Esophagus muscularis mucosa (tissue), 4 donors: ENCODE measurements around the gene TNFRSF1B. TPM values are rescaled to one million over a fixed set of nuclear protein-coding genes. Genes with fewer than 3 reads are reported as not detected.

Experiments used
- DNase-seq: peaks from one replicate; pipeline ENCODE4 v3.0.0-alpha.2; 2017; ENCODE audit errors: extremely low spot score
- H3K27ac ChIP-seq, 4 donors: fragments of 200-600 bp; sonication (generic); replicated peaks in 1 of 4; 1 replicate in 3 of 4; 2 replicates in 1 of 4; pipeline ENCODE4 v1.5.1; 2016 to 2019; ENCODE audit warnings: mild to moderate bottlenecking in 1 of 4
- H3K27me3 ChIP-seq, 4 donors: fragments of 200-600 bp; sonication (generic); one replicate each; pipeline versions ENCODE4 v1.5.1 to v1.6.0; 2016 to 2019
- H3K36me3 ChIP-seq, 4 donors: fragments of 200-600 bp; sonication (generic); one replicate each; pipeline ENCODE4 v1.5.1; 2016 to 2019
- H3K4me1 ChIP-seq, 4 donors: fragments of 200-600 bp; sonication (generic); one replicate each; pipeline ENCODE4 v1.5.1; 2016 to 2019
- H3K4me3 ChIP-seq, 4 donors: fragments of 200-600 bp; sonication (generic); 1 replicate in 2 of 4; 2 replicates in 2 of 4; pipeline ENCODE4 v1.5.1; 2016 to 2019; ENCODE audit warnings: mild to moderate bottlenecking in 4 of 4, moderate library complexity in 1 of 4
- H3K9me3 ChIP-seq, 4 donors: fragments of 200-600 bp; sonication (generic); 1 replicate in 3 of 4; 2 replicates in 1 of 4; pipeline ENCODE4 v1.5.1; 2016 to 2019
- CTCF ChIP-seq, 3 experiments: fragments of 200-600 bp in 2 of 3; fragments of 450-650 bp in 1 of 3; sonication (generic) in 2 of 3; IDR thresholded peaks; one replicate each; pipeline ENCODE4 v1.5.1; 2017 to 2019; ENCODE audit warnings: antibody characterized with exemption in 3 of 3, mild to moderate bottlenecking in 2 of 3, moderate library complexity in 1 of 3
- EP300 ChIP-seq: sonication (generic); formaldehyde crosslinking; IDR thresholded peaks from one replicate; pipeline ENCODE4 v1.6.1; 2017; ENCODE audit warnings: antibody characterized with exemption
- POLR2A ChIP-seq: fragments of 450-650 bp; IDR thresholded peaks from one replicate; pipeline ENCODE4 v1.6.1; 2017; ENCODE audit warnings: antibody characterized with exemption, moderate library complexity, mild to moderate bottlenecking, low read depth
- POLR2AphosphoS5 ChIP-seq, 2 donors: sonication (generic); formaldehyde crosslinking; IDR thresholded peaks; one replicate each; pipeline ENCODE4 v1.6.1; 2017; ENCODE audit warnings: antibody characterized with exemption in 2 of 2
- WGBS: methylation state at CpG from one replicate; pipeline ENCODE4 v1.1.5; 2018; 5-methylcytosine and 5-hydroxymethylcytosine counted together
- intact Hi-C: fragments of 100-400 bp; cut with DNase I; formaldehyde crosslinking; loops from one replicate; pipeline ENCODE4 v1.15.1; 2023
- total RNA-seq, 4 donors: library from RNA; depleted of rRNA; stranded (reverse); fragments of >200 nt; gene quantifications; one replicate each; pipeline versions ENCODE4 v1.1.0 to v1.2.1, GENCODE V29; 2016

The TNFRSF1B gene
- total RNA-seq, 4 donors from 2014 or later: 15.4 to 55.5 (median 32.4) TPM

GRCh38 chr1:12229835-12230548 lies 63.2 kb downstream of the TNFRSF1B start, which contains the start of gene VPS13D:
TSS of gene VPS13D (plus strand) at chr1:12230030. CDS start at chr1:12234267, 4,237 bp downstream.
- intact Hi-C loops: no loop called here
- H3K36me3 ChIP-seq: peaks cover 0 to 10% (median 7%) of the 10 kb centered on the region in 4 donors
- peaks cover 15 to 24% (median 22%) of the 10 kb centered on the region in 4 donors for H3K4me1 ChIP-seq
- no peak for DNase-seq
- H3K4me3 ChIP-seq: peak within 1 kb of the TSS; percentile 78 to 100 (median 98)
- peak; percentile 64 to 72 for TF ChIP-seq POLR2AphosphoS5 (IDR thresholded peaks at IDR 0.05)
- TF ChIP-seq CTCF (IDR thresholded peaks at IDR 0.05): peak; percentile 94 to 96 (median 96)
- no peak for TF ChIP-seq EP300
- H3K9me3 ChIP-seq: no peaks in the 10 kb centered on the region
- H3K27ac ChIP-seq: peak within 1 kb of the TSS; percentile 87 to 94 (median 90)
- 0% methylated on average over 22 of the region's 77 CpGs for WGBS
- H3K27me3 ChIP-seq: no peaks in the 10 kb centered on the region

GRCh38 chr1:12230549-12231275 lies 63.9 kb downstream of the TNFRSF1B start:
- WGBS: 1% methylated on average over 25 of the region's 36 CpGs
- no peak for DNase-seq
- intact Hi-C loops: no loop called here
- H3K27me3 ChIP-seq: no peaks in the 10 kb centered on the region
- H3K36me3 ChIP-seq: peaks cover 4 to 17% (median 13%) of the 10 kb centered on the region in 4 donors
- H3K9me3 ChIP-seq: no peaks in the 10 kb centered on the region
- H3K4me1 ChIP-seq: peaks cover 15 to 24% (median 22%) of the 10 kb centered on the region in 4 donors
- peak overlapping the region; percentile 78 to 100 (median 98) for H3K4me3 ChIP-seq
- TF ChIP-seq CTCF (IDR thresholded peaks at IDR 0.05) (no peak), POLR2AphosphoS5 (IDR thresholded peaks at IDR 0.05) (peak; percentile 32 to 56), POLR2A (no peak), EP300 (no peak)
- H3K27ac ChIP-seq: peak overlapping the region; percentile 87 to 94 (median 90)

DNA sequence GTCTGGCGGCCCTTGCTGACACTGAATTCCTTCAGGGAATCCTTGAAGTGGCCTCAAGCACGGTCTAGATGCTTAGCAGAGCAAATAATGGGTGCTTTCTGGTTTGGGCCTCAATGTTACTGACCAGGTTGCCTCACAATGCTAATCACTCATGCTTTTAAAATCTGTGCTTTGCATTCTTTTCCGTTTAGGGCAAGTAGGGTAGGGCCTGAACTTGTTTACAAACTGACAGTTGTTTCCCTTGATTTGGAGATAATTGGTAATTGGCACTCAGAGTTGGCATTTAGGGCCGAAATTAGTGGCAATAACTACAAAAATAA lies 64.4 kb downstream of the TNFRSF1B start:
- Histone ChIP-seq H3K27me3 (no peaks in the 10 kb centered on the region), H3K4me3 (peak overlapping the region; percentile 78 to 100 (median 98)), H3K9me3 (no peaks in the 10 kb centered on the region), H3K36me3 (peaks cover 8 to 22% (median 18%) of the 10 kb centered on the region in 4 donors), H3K4me1 (peaks cover 15 to 26% (median 23%) of the 10 kb centered on the region in 4 donors), H3K27ac (peak overlapping the region; percentile 87 to 94 (median 90))
- DNase-seq: no peak
- intact Hi-C loops: no loop called here
- WGBS: 23% methylated on average over 4 of the region's 4 CpGs
- TF ChIP-seq POLR2A (no peak), CTCF (IDR thresholded peaks at IDR 0.05) (no peak), POLR2AphosphoS5 (IDR thresholded peaks at IDR 0.05) (no peak), EP300 (no peak)

- no peak for DNase-seq
- Histone ChIP-seq H3K27me3 (no peaks in the 10 kb centered on the region), H3K4me1 (peaks cover 15 to 26% (median 23%) of the 10 kb centered on the region in 4 donors), H3K4me3 (no peak overlapping the region), H3K9me3 (no peaks in the 10 kb centered on the region), H3K27ac (peak overlapping the region in 1 of 4 donors; percentile 87), H3K36me3 (peaks cover 8 to 29% (median 23%) of the 10 kb centered on the region in 4 donors)
- WGBS: 79% methylated on average over 2 of the region's 2 CpGs
- intact Hi-C loops: no loop called here
- no peak for TF ChIP-seq POLR2AphosphoS5 (IDR thresholded peaks at IDR 0.05)
- TF ChIP-seq EP300: no peak
Measured at GRCh38 chr1:12232221-12232620, 65.4 kb downstream of the TNFRSF1B start.

- DNase-seq: no peak
- Histone ChIP-seq H3K4me3 (no peak overlapping the region), H3K4me1 (no peaks in the 10 kb centered on the region), H3K36me3 (peaks cover 38 to 91% (median 69%) of the 10 kb centered on the region in 4 donors), H3K9me3 (no peaks in the 10 kb centered on the region), H3K27me3 (no peaks in the 10 kb centered on the region), H3K27ac (no peak overlapping the region)
- TF ChIP-seq POLR2A: no peak
- TF ChIP-seq CTCF (IDR thresholded peaks at IDR 0.05): peak in 1 of 3 experiments; percentile 30
- TF ChIP-seq EP300: no peak
- TF ChIP-seq POLR2AphosphoS5 (IDR thresholded peaks at IDR 0.05): no peak
- intact Hi-C loops: no loop called here
- WGBS: 67% methylated on average over 2 of the region's 2 CpGs
Measured at GRCh38 chr1:12244078-12244477, 77.3 kb downstream of the TNFRSF1B start.
